ENCODE measurements around the gene CASQ1.

DNA sequence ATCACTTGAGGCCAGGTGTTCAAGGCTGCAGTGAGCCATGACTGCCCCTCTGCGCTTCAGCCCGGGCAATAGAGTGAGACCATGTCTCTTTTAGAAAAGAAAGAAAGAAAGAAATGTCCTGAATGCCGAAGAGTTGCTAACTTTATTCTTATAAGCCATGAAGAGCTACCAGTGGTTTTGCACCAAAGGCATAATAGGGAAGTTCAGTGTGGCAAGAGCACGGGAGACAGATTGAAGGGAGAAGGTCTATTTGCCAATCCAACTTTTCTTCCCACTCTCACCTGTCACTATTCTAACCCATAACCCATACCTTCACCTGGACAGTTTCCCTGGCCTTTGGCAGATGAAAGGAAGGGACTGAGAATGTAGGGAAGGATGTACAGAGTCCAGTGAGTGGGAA is 10.4 kb downstream of the CASQ1 start:
- TF ChIP-seq EP300 (conservative IDR thresholded peaks at IDR 0.05; ENCODE audit: poor library complexity, severe bottlenecking) (no peak), SMC3 (conservative IDR thresholded peaks at IDR 0.05; ENCODE audit: poor library complexity) (no peak), TAF1 (IDR thresholded peaks at IDR 0.05; ENCODE audit: low read depth) (no peak), MXI1 (conservative IDR thresholded peaks at IDR 0.05; ENCODE audit: poor library complexity, severe bottlenecking) (no peak)
- TF ChIP-seq, protein P1, sequence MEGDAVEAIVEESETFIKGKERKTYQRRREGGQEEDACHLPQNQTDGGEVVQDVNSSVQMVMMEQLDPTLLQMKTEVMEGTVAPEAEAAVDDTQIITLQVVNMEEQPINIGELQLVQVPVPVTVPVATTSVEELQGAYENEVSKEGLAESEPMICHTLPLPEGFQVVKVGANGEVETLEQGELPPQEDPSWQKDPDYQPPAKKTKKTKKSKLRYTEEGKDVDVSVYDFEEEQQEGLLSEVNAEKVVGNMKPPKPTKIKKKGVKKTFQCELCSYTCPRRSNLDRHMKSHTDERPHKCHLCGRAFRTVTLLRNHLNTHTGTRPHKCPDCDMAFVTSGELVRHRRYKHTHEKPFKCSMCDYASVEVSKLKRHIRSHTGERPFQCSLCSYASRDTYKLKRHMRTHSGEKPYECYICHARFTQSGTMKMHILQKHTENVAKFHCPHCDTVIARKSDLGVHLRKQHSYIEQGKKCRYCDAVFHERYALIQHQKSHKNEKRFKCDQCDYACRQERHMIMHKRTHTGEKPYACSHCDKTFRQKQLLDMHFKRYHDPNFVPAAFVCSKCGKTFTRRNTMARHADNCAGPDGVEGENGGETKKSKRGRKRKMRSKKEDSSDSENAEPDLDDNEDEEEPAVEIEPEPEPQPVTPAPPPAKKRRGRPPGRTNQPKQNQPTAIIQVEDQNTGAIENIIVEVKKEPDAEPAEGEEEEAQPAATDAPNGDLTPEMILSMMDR (IDR thresholded peaks at IDR 0.05; ENCODE audit: poor library complexity, severe bottlenecking), result no peak
- TF ChIP-seq, protein P2, sequence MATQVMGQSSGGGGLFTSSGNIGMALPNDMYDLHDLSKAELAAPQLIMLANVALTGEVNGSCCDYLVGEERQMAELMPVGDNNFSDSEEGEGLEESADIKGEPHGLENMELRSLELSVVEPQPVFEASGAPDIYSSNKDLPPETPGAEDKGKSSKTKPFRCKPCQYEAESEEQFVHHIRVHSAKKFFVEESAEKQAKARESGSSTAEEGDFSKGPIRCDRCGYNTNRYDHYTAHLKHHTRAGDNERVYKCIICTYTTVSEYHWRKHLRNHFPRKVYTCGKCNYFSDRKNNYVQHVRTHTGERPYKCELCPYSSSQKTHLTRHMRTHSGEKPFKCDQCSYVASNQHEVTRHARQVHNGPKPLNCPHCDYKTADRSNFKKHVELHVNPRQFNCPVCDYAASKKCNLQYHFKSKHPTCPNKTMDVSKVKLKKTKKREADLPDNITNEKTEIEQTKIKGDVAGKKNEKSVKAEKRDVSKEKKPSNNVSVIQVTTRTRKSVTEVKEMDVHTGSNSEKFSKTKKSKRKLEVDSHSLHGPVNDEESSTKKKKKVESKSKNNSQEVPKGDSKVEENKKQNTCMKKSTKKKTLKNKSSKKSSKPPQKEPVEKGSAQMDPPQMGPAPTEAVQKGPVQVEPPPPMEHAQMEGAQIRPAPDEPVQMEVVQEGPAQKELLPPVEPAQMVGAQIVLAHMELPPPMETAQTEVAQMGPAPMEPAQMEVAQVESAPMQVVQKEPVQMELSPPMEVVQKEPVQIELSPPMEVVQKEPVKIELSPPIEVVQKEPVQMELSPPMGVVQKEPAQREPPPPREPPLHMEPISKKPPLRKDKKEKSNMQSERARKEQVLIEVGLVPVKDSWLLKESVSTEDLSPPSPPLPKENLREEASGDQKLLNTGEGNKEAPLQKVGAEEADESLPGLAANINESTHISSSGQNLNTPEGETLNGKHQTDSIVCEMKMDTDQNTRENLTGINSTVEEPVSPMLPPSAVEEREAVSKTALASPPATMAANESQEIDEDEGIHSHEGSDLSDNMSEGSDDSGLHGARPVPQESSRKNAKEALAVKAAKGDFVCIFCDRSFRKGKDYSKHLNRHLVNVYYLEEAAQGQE (IDR thresholded peaks at IDR 0.05; ENCODE audit: borderline replicate concordance), result no peak
